GM12801 (cell line): ENCODE data around the gene SGK2.

Experiments
- CTCF ChIP-seq: IDR thresholded peaks from one replicate; pipeline ENCODE4 v1.5.1; 2011; ENCODE audit warnings: control low read depth; ENCODE audit not compliant: insufficient read length; ENCODE audit errors: extremely low read depth

SGK2 gene

GRCh38 chr20:43567477-43567876 is 8.7 kb downstream of the SGK2 start:
- TF ChIP-seq CTCF = no peak

DNA sequence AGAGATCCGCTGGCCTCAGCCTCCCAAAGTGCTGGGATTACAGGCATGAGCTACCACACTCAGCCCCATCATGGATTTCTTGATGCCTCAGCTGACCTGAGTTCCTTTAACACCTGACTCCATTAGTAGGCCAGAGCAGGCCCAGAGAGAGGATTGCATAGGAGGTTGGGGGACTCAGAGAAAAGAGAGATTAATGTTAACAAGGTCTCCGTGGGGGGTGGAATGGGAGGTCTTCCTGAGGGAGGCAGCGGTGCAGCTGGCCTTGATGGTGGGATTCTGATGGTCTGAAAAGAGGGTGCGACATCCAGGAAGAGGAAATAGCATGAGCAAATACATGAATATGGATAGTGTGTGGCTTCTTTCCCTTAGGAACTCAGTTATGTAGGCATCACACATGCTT is 9.9 kb downstream of the SGK2 start:
- no peak for TF ChIP-seq CTCF

GRCh38 chr20:43569282-43569681 is 10.5 kb downstream of the SGK2 start:
- TF ChIP-seq CTCF = no peak

- no peak for TF ChIP-seq CTCF
Observed at GRCh38 chr20:43570496-43570895, 11.7 kb downstream of the SGK2 start.

DNA sequence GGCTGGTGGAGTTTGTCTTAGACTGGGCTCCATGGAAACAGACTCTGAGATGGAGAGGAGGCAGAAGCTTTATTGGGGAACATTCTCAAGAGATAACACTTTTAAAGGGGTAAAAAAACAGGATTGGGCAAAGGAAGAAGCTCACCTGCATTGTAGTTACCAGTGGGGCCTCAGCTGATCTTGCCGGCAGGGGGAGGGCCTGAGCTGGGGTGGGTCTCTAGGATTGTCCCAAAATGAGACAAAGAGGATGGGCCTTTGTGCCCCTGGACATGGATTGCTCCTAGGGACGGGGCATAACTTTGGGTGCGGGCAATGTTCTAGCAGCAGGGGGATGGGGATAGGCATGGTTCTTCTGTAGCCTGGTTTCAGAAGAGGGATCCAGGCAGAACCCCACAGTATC is 12.5 kb downstream of the SGK2 start:
- no peak for TF ChIP-seq CTCF

- TF ChIP-seq CTCF = no peak
Observed at GRCh38 chr20:43571771-43572170, 12.9 kb downstream of the SGK2 start.

DNA sequence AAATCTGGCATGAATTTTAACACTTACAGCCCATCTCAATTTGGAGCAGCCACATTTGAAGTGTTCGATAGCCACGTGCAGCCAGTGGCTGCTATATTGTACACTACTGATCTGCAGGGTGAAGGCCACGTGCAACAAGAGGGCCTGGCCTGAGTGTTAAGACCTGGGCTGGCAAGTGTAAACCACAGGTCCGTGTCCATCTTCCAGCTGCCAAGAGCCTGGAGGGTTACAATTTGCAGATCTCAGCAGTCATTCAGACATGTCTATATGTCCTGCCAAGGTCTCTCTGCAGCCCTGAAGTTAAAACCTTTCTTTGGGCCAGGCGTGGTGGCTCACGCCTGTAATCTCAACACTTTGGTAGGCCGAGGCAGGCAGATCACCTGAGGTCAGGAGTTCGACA is 14.1 kb downstream of the SGK2 start:
- TF ChIP-seq CTCF = no peak

GRCh38 chr20:43576108-43576507 is 17.3 kb downstream of the SGK2 start:
- TF ChIP-seq CTCF = no peak
